Endothelial cell of umbilical vein (primary cell): ENCODE results near the gene PAPPA. TPM values are rescaled to one million over a fixed set of nuclear protein-coding genes. Genes with fewer than 3 reads are reported as not detected.

Experiments used
- BruUV-seq: library from RNA; stranded (reverse); fragments of 400-500 nt; replicated peaks from 2 replicates; lab custom pipeline; 2021; lab: Mats Ljungman, UMichigan
- CTCF ChIA-PET: fragments of 300-600, 350-600 bp; sonication (Branson Sonifier 250); formaldehyde crosslinking; loops from one replicate; lab custom pipeline; 2021; ENCODE audit warnings: antibody characterized with exemption, inconsistent platforms; lab: Charles Lee
- POLR2A ChIA-PET: fragments of 300-600, 350-600 bp; sonication (Branson Sonifier 250); formaldehyde crosslinking; loops from one replicate; lab custom pipeline; 2021; ENCODE audit warnings: antibody characterized with exemption, inconsistent platforms; lab: Charles Lee
- DNase-seq: peaks from one replicate; pipeline ENCODE4 v3.0.0-alpha.2; 2011; ENCODE audit warnings: low read depth, low spot score
- FAIRE-seq: peaks from 2 replicates; lab custom pipeline; 2011; peaks lifted over from hg19 to GRCh38; lab: Jason Lieb, UNC
- H2AFZ ChIP-seq: 2 replicates; pipeline ENCODE4 v1.6.0; 2012; ENCODE audit warnings: low read depth, low read length, control low read depth, inconsistent platforms
- H3K27ac ChIP-seq: 2 replicates; pipeline ENCODE4 v1.5.1; 2011; ENCODE audit warnings: low read depth, mild to moderate bottlenecking, control low read depth, low read length, moderate library complexity; ENCODE audit not compliant: insufficient read depth
- H3K27me3 ChIP-seq, 2 experiments: 2 replicates each; pipeline versions ENCODE4 v1.6.0 to v1.6.1; 2011; ENCODE audit warnings: low read length in 2 of 2, mixed read lengths in 1 of 2; ENCODE audit not compliant: control insufficient read depth in 2 of 2, insufficient read depth in 2 of 2
- H3K36me3 ChIP-seq, 2 experiments: 2 replicates in 1 of 2; 3 replicates in 1 of 2; pipeline ENCODE4 v1.5.1; 2011; ENCODE audit warnings: low read length in 2 of 2, mild to moderate bottlenecking in 1 of 2, moderate library complexity in 1 of 2; ENCODE audit not compliant: control insufficient read depth in 2 of 2, insufficient read depth in 2 of 2; ENCODE audit errors: extremely low read depth in 1 of 2
- H3K4me1 ChIP-seq: 3 replicates; pipeline ENCODE4 v1.5.1; 2011; ENCODE audit warnings: mild to moderate bottlenecking, low read length; ENCODE audit not compliant: control insufficient read depth, insufficient read depth; ENCODE audit errors: extremely low read depth
- H3K4me2 ChIP-seq: 2 replicates; pipeline ENCODE4 v1.6.1; 2011; ENCODE audit warnings: low read length, control low read depth, mixed read lengths; ENCODE audit not compliant: insufficient read depth
- H3K4me3 ChIP-seq, 3 experiments: fragments of 200-600 bp in 1 of 3; sonication (generic), shearing (Covaris generic) in 1 of 3; replicated peaks in 1 of 3; 2 replicates each; pipeline ENCODE4 v1.5.1; 2011 to 2016; ENCODE audit warnings: control low read depth in 3 of 3, low read length in 3 of 3, mild to moderate bottlenecking in 2 of 3, inconsistent platforms in 1 of 3, low read depth in 1 of 3, moderate library complexity in 1 of 3; ENCODE audit not compliant: insufficient read depth in 1 of 3
- H3K79me2 ChIP-seq: 2 replicates; pipeline ENCODE4 v1.6.0; 2012; ENCODE audit warnings: low read length, inconsistent platforms; ENCODE audit not compliant: control insufficient read depth, insufficient read depth
- H3K9ac ChIP-seq: replicated peaks from 2 replicates; pipeline ENCODE3; 2011; ENCODE audit warnings: low read length, control low read depth; ENCODE audit not compliant: insufficient read depth; ENCODE audit errors: extremely low read depth
- H3K9me1 ChIP-seq: replicated peaks from 3 replicates; pipeline ENCODE4 v1.6.0; 2011; ENCODE audit warnings: mild to moderate bottlenecking, low read length; ENCODE audit not compliant: control insufficient read depth, insufficient read depth; ENCODE audit errors: extremely low read depth
- H3K9me3 ChIP-seq: replicated peaks from 2 replicates; pipeline ENCODE4 v1.5.1; 2012; ENCODE audit warnings: low read length, inconsistent platforms; ENCODE audit not compliant: control insufficient read depth, insufficient read depth
- H4K20me1 ChIP-seq: replicated peaks from 2 replicates; pipeline ENCODE3; 2011; ENCODE audit warnings: mild to moderate bottlenecking, low read length; ENCODE audit not compliant: control insufficient read depth, insufficient read depth; ENCODE audit errors: extremely low read depth
- CTCF ChIP-seq, 2 donors: IDR thresholded peaks; 1 replicate in 1 of 2; 2 replicates in 1 of 2; pipeline ENCODE4 v1.5.1; 2011; ENCODE audit warnings: low read length in 2 of 2, mild to moderate bottlenecking in 2 of 2, moderate library complexity in 2 of 2, control low read depth in 1 of 2, inconsistent platforms in 1 of 2, low read depth in 1 of 2; ENCODE audit not compliant: insufficient read depth in 1 of 2; ENCODE audit errors: extremely low read depth in 1 of 2
- EZH2 ChIP-seq: IDR thresholded peaks from 2 replicates; pipeline ENCODE4 v1.6.1; 2012; ENCODE audit warnings: borderline replicate concordance, low read depth, mild to moderate bottlenecking, moderate library complexity, low read length, inconsistent platforms; ENCODE audit not compliant: severe bottlenecking
- FOS ChIP-seq: IDR thresholded peaks from 2 replicates; pipeline ENCODE4 v1.6.1; 2011; ENCODE audit warnings: mild to moderate bottlenecking, low read length, moderate library complexity, borderline replicate concordance; ENCODE audit not compliant: insufficient read depth
- GATA2 ChIP-seq: IDR thresholded peaks from 2 replicates; pipeline ENCODE4 v1.7.0; 2011; ENCODE audit warnings: low read depth, mild to moderate bottlenecking, moderate library complexity, mixed read lengths, low read length; ENCODE audit not compliant: insufficient read length, insufficient read depth
- JUN ChIP-seq: IDR thresholded peaks from 2 replicates; pipeline ENCODE4 v1.6.1; 2011; ENCODE audit warnings: borderline replicate concordance, low read depth; ENCODE audit not compliant: insufficient read length, insufficient read depth
- MAX ChIP-seq: IDR thresholded peaks from 2 replicates; pipeline ENCODE4 v1.6.1; 2011; ENCODE audit not compliant: insufficient read depth, insufficient read length
- MYC ChIP-seq: IDR thresholded peaks from one replicate; pipeline ENCODE4 v1.6.1; 2011; ENCODE audit warnings: mild to moderate bottlenecking, low read depth, low read length
- POLR2A ChIP-seq: IDR thresholded peaks from 2 replicates; pipeline ENCODE4 v1.6.1; 2012; ENCODE audit warnings: low read depth, mild to moderate bottlenecking, control low read depth, low read length
- dilution Hi-C: fragments of 300-500 bp; cut with MboI; formaldehyde crosslinking; loops from one replicate; pipeline ENCODE4 v1.15.0; 2019; ENCODE audit warnings: low sequenced_read_pairs; ENCODE audit not compliant: extremely low pct_ligation_motif_present
- intact Hi-C: fragments of 100-400 bp; cut with micrococcal nuclease; formaldehyde crosslinking; loops from one replicate; pipeline ENCODE4 v1.10.0; 2022
- polyA plus RNA-seq, 4 experiments: library from polyadenylated mRNA; depleted of rRNA in 3 of 4; stranded (reverse) in 3 of 4; unstranded in 1 of 4; fragments of >200 nt; gene quantifications; 2 replicates each; pipeline versions ENCODE4 v1.2.1 to v1.2.3, GENCODE V29; 2011 to 2012; ENCODE audit warnings: missing spikeins in 1 of 4
- total RNA-seq: library from RNA; stranded (reverse); gene quantifications from 2 replicates; pipeline ENCODE4 v1.2.3, GENCODE V29; 2021

The PAPPA gene
- total and polyA plus RNA-seq, 2 donors (not counting 3 experiments of a cell fraction or from before 2014, with no cell fraction given): 0.13 to 0.41 TPM

GRCh38 chr9:116404228-116404627 lies 250.6 kb downstream of the PAPPA start:
- CTCF ChIA-PET: no interaction called here
- no peak overlapping the region for H3K4me3 ChIP-seq
- no peaks in the 10 kb centered on the region for H4K20me1 ChIP-seq
- FAIRE-seq (no peak), DNase-seq (no peak)
- intact Hi-C loops (no loop called here), dilution Hi-C loops (no loop called here)
- H3K9me3 ChIP-seq: no peaks in the 10 kb centered on the region
- H3K27me3 ChIP-seq: no peaks in the 10 kb centered on the region
- POLR2A ChIA-PET: no interaction called here
- no peak overlapping the region for H3K4me2 ChIP-seq
- H3K79me2 ChIP-seq: no peaks in the 10 kb centered on the region
- no peak overlapping the region for H2AFZ ChIP-seq
- H3K36me3 ChIP-seq: no peaks in the 10 kb centered on the region
- no peak overlapping the region for H3K27ac ChIP-seq
- TF ChIP-seq FOS (no peak), MAX (no peak), GATA2 (no peak), MYC (no peak), CTCF (IDR thresholded peaks at IDR 0.05; ENCODE audit: extremely low read depth in 1 of 2, insufficient read depth in 1 of 2, low read depth in 1 of 2, low read length in 2 of 2) (no peak), JUN (no peak), POLR2A (no peak), EZH2 (no peak)
- H3K4me1 ChIP-seq: no peaks in the 10 kb centered on the region
- H3K9ac ChIP-seq: no peak overlapping the region
- no peaks in the 10 kb centered on the region for H3K9me1 ChIP-seq
- BruUV-seq: no TSS peak
